Measurements from ENCODE around the gene ERICH4. TPM values are rescaled to one million over a fixed set of nuclear protein-coding genes. Genes with fewer than 3 reads are reported as not detected.

ERICH4 gene
- total and polyA plus RNA-seq, 2 of the 4 experiments (the other 2 are of a cell fraction), result not detected

- DNase-seq, result no peak
- H4K8ac ChIP-seq (ENCODE audit: low read depth in 2 of 2, low read length in 2 of 2), result no peak overlapping the region
- ATAC-seq (ENCODE audit: low read depth), result no peak
- POLR2A ChIA-PET (ENCODE audit: unreplicated experiment), result no interaction called here
- no peak overlapping the region for H3K4me3 ChIP-seq (ENCODE audit: insufficient read depth, low read depth, low read length)
- H2BK15ac ChIP-seq (ENCODE audit: low read depth, low read length), result no peak overlapping the region
- H3K56ac ChIP-seq (ENCODE audit: extremely low read depth, insufficient read depth, low read length), result no peak overlapping the region
- CTCF ChIA-PET, result no interaction called here
- peaks cover 21 to 31% of the 10 kb centered on the region in 2 experiments for H3K79me1 ChIP-seq (ENCODE audit: low read depth in 1 of 2, low read length in 2 of 2)
- intact Hi-C loops (cut with micrococcal nuclease), result no loop called here
- no peak overlapping the region for H3K14ac ChIP-seq (replicated peaks; ENCODE audit: low read depth, low read length)
- H2BK20ac ChIP-seq (ENCODE audit: low read depth, low read length), result no peak overlapping the region
- in situ Hi-C loops (cut with MboI; ENCODE audit: low sequenced_read_pairs), result no loop called here
- H2BK120ac ChIP-seq (ENCODE audit: low read depth, low read length), result no peak overlapping the region
- no peak overlapping the region for H2BK5ac ChIP-seq (ENCODE audit: low read depth, low read length, poor library complexity, severe bottlenecking)
- peaks cover 4% of the 10 kb centered on the region; the same call in 1 of the 2 replicates for H3K4me1 ChIP-seq (ENCODE audit: control insufficient read depth, insufficient read depth, low read length)
- no peak overlapping the region for H3K23ac ChIP-seq (ENCODE audit: low read depth, low read length)
- 0 out of 2 replicates have a peak, but pooled peaks cover 5% of the 10 kb centered on the region for H3K36me3 ChIP-seq (ENCODE audit: control insufficient read depth, insufficient read depth, low read length)
- no peak overlapping the region for H3K4me2 ChIP-seq (ENCODE audit: low read depth, low read length)
- no peak overlapping the region for H3K9ac ChIP-seq (ENCODE audit: low read depth, low read length)
- H3K4ac ChIP-seq (ENCODE audit: low read depth, low read length), result no peak overlapping the region
- H4K91ac ChIP-seq (ENCODE audit: insufficient read depth, low read depth, low read length), result no peak overlapping the region
- no peaks in the 10 kb centered on the region for H4K20me1 ChIP-seq (ENCODE audit: insufficient read depth, low read length)
- no peak overlapping the region for H4K5ac ChIP-seq (ENCODE audit: low read depth, low read length)
- no peak overlapping the region for H2AK5ac ChIP-seq (ENCODE audit: low read depth, low read length)
- no peak overlapping the region for H3K27ac ChIP-seq (ENCODE audit: insufficient read depth, low read length)
- dilution Hi-C loops (cut with HindIII; ENCODE audit: low sequenced_read_pairs, unreplicated experiment), result no loop called here
- peaks cover 15% of the 10 kb centered on the region; the same call in 1 of the 2 replicates for H3K9me1 ChIP-seq (ENCODE audit: insufficient read depth, low read length)
- no peak overlapping the region for H2AFZ ChIP-seq (replicated peaks; ENCODE audit: low read length, poor library complexity)
- no peak overlapping the region for H2AK9ac ChIP-seq (replicated peaks; ENCODE audit: low read depth, low read length, poor library complexity)
- WGBS, 2 experiments (ENCODE audit: extremely low coverage in 2 of 2, insufficient read length in 1 of 2), result no CpG with 5 or more reads among the region's 3 CpGs
- BruUV-seq (replicated peaks), result no TSS peak
- H3K9me3 ChIP-seq (ENCODE audit: control insufficient read depth, insufficient read depth, low read length), result no peaks in the 10 kb centered on the region
- H3K27me3 ChIP-seq (ENCODE audit: control insufficient read depth, insufficient read depth, low read length), result no peaks in the 10 kb centered on the region
- no peak for TF ChIP-seq SMC3 (IDR thresholded peaks at IDR 0.05; ENCODE audit: low read depth, low read length)
- TF ChIP-seq MAZ (IDR thresholded peaks at IDR 0.05; ENCODE audit: borderline replicate concordance, low read depth, low read length), result no peak
- TF ChIP-seq MAFK (IDR thresholded peaks at IDR 0.05; ENCODE audit: low read depth, low read length), result no peak
- TF ChIP-seq FOS (IDR thresholded peaks at IDR 0.05; ENCODE audit: low read depth, low read length), result no peak
- TF ChIP-seq CTCF (conservative IDR thresholded peaks at IDR 0.05; ENCODE audit: low read depth, low read length), result no peak
- no peak for TF ChIP-seq NFE2L2 (IDR thresholded peaks at IDR 0.05; ENCODE audit: low read depth, low read length)
- no peak for TF ChIP-seq RCOR1 (IDR thresholded peaks at IDR 0.05; ENCODE audit: insufficient replicate concordance, low read length)
- H3K18ac ChIP-seq (ENCODE audit: low read depth, low read length), result no peak overlapping the region
Measured at GRCh38 chr19:41402010-41402409, 40.9 kb upstream of the ERICH4 start.
